ENCODE data around the gene RMP24.
"Not testable (repeated sequence)": the region's sequence is repeated elsewhere in the genome, so short reads cannot be mapped to it uniquely, and the experiment has no call there.

RMP24 gene

DNA sequence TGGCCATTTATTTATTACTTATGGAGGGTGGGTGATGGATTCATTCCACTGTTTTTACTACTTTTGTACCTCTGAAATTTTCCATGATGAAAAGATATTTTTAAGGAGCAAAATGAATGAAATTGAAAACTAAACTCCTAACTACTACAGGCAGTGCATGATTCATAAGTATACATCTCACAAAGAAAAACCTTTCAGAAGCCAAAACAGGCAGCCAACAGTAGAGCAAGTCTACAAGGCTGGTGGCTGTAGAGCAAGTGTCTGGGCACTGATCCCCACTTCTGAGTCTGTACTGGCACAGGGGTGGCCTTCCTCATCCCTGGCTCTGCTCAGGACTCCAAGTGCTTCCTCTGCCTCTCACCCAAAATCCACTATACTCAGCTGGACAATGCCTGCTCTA lies 8.2 kb upstream of the RMP24 start:
- Histone ChIP-seq H3K36me3 (no peaks in the 10 kb centered on the region), H3K4me1 (ENCODE audit: low read depth) (no peaks in the 10 kb centered on the region), H3K4me3 (no peak overlapping the region), H3K27me3 (no peaks in the 10 kb centered on the region), H3K9me3 (ENCODE audit: low read depth) (no peaks in the 10 kb centered on the region), H3K27ac (no peak overlapping the region)
- TF ChIP-seq, protein P1, sequence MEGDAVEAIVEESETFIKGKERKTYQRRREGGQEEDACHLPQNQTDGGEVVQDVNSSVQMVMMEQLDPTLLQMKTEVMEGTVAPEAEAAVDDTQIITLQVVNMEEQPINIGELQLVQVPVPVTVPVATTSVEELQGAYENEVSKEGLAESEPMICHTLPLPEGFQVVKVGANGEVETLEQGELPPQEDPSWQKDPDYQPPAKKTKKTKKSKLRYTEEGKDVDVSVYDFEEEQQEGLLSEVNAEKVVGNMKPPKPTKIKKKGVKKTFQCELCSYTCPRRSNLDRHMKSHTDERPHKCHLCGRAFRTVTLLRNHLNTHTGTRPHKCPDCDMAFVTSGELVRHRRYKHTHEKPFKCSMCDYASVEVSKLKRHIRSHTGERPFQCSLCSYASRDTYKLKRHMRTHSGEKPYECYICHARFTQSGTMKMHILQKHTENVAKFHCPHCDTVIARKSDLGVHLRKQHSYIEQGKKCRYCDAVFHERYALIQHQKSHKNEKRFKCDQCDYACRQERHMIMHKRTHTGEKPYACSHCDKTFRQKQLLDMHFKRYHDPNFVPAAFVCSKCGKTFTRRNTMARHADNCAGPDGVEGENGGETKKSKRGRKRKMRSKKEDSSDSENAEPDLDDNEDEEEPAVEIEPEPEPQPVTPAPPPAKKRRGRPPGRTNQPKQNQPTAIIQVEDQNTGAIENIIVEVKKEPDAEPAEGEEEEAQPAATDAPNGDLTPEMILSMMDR (IDR thresholded peaks at IDR 0.05; ENCODE audit: low read depth, low read length), result no peak
- DNase-seq (ENCODE audit: low read depth in 1 of 2, low spot score in 1 of 2), result no peak

DNA sequence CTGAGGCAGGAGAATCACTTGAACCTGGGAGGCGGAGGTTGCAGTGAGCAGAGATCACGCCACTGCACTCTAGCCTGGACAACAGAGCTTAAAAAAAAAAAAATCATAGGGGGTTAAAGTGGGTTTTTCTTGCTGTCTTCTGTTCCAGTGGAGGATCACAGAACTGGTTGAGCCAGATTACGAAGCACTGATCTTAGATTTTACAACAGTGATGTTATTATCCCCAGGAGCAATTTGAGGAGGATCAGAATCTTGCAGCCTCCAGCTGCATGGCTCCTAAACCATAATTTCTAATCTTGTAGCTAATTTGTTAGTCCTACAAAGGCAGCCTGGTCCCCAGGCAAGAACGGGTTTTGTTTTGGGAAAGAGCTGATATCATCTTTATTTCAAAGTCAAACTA lies 4.6 kb upstream of the RMP24 start:
- DNase-seq (ENCODE audit: low read depth in 1 of 2, low spot score in 1 of 2); H3K27me3 ChIP-seq; H3K27ac ChIP-seq; H3K4me1 ChIP-seq (ENCODE audit: low read depth); H3K36me3 ChIP-seq; H3K9me3 ChIP-seq (ENCODE audit: low read depth); H3K4me3 ChIP-seq: not testable (repeated sequence)

DNA sequence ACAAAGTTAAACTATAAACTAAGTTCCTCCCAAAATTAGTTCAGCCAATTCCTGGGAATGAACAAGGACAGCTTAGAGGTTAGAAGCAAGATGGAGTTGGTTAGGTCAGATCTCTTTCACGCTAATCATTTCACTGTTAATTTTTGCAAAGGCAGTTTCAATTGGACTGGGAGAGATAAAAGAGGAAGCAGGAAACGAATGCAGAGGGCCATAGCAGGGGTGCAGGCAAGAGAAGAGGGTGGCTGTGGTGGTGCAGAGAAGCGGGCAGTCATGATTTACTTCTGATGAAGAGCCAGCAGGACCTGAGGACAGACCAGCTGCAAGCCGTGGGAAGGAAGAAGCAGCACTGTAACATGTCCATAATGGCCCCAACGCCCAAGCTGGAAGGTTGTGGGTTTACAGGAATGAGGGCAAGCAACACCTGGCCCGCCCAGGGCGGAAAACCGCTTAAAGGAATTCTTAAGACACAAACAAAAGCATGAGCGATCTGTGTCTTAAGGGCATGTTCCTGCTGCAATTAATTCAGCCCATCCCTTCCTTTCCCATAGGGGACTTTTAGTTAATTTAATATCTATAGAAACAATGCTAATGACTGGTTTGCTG lies 4.1 kb upstream of the RMP24 start:
- Histone ChIP-seq H3K4me1 (ENCODE audit: low read depth) (peaks cover 3% of the 10 kb centered on the region), H3K9me3 (ENCODE audit: low read depth) (no peaks in the 10 kb centered on the region), H3K4me3 (no peak overlapping the region), H3K36me3 (no peaks in the 10 kb centered on the region), H3K27ac (no peak overlapping the region), H3K27me3 (no peaks in the 10 kb centered on the region)
- DNase-seq (ENCODE audit: low read depth in 1 of 2, low spot score in 1 of 2), result no peak
- TF ChIP-seq, protein P1 (IDR thresholded peaks at IDR 0.05; ENCODE audit: low read depth, low read length), result no peak

DNA sequence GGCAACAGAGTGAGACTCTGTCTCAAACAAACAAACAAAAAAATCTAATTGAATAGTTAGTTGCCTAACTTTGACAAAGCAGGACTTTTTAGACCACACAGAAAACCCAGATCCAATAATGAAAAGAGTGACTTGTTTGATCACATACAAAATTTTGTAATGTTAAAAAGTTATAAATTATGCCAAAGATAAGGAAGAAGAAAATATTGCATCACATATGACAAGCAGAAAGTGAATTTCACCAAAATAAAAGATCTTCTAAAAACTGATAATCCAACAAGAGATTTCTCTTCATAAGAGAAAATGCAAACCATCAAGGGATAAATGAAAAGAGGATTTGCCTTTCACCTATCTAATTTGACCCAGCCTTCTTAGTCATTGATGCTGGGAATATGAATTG lies 2.8 kb upstream of the RMP24 start:
- TF ChIP-seq, protein P1 (IDR thresholded peaks at IDR 0.05; ENCODE audit: low read depth, low read length), result no peak
- H3K9me3 ChIP-seq (ENCODE audit: low read depth), result no peaks in the 10 kb centered on the region
- no peak for DNase-seq (ENCODE audit: low read depth in 1 of 2, low spot score in 1 of 2)
- H3K4me1 ChIP-seq (ENCODE audit: low read depth), result peaks cover 3% of the 10 kb centered on the region
- H3K36me3 ChIP-seq, result peaks cover 8% of the 10 kb centered on the region
- H3K27ac ChIP-seq, result no peak overlapping the region
- H3K27me3 ChIP-seq, result no peaks in the 10 kb centered on the region
- H3K4me3 ChIP-seq, result no peak overlapping the region

DNA sequence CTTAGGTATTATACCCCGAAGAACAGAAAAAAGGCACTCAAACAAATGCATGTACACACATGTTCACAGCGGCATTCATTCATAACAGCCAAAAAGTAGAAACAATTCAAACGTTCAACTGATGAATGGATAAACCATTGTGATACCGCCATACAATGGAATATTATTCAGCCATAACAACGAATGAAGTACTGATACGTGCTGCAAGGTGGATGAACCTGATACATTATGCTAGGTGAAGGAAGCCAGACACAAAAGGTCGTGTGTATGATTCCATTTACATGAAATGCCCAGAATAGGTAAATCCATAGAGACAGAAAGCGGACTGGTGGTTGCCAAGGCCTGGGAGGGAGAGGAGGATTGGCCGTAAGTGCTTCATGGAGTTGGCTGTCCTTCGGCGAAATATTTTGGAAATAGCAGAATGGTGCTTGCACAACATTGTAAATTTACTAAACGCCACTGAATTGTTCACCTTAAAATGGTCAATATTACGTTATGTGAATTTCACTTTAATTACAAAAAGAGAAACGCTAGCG lies 750 bp upstream of the RMP24 start:
- no peak for DNase-seq (ENCODE audit: low read depth in 1 of 2, low spot score in 1 of 2)
- peak overlapping the region; percentile 83 for H3K4me3 ChIP-seq
- peak overlapping the region; percentile 76 for H3K27ac ChIP-seq
- H3K4me1 ChIP-seq (ENCODE audit: low read depth), result peaks cover 3% of the 10 kb centered on the region
- TF ChIP-seq, protein P1 (IDR thresholded peaks at IDR 0.05; ENCODE audit: low read depth, low read length), result no peak
- H3K27me3 ChIP-seq, result no peaks in the 10 kb centered on the region
- no peaks in the 10 kb centered on the region for H3K9me3 ChIP-seq (ENCODE audit: low read depth)
- peaks cover 18% of the 10 kb centered on the region for H3K36me3 ChIP-seq

DNA sequence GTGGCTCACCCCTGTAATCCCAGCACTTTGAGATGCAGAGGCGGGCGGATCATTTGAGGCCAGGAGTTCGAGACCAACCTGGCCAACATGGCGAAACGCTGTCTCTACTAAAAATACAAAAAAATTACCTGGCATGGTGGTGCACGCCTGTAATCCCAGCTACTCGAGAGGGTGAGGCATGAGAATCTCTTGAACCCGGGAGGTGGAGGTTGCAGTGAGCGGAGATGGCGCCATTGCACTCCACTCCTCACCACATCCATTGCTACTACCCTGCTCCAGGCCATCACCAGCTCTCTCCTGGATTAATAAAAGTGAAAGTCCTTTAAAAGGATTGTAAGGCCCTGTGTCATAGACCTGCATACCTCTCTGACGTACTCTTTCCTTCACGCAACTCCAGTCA lies 1.2 kb downstream of the RMP24 start:
- no peak overlapping the region for H3K27ac ChIP-seq
- no peaks in the 10 kb centered on the region for H3K9me3 ChIP-seq (ENCODE audit: low read depth)
- peak overlapping the region; percentile 83 for H3K4me3 ChIP-seq
- peaks cover 28% of the 10 kb centered on the region for H3K36me3 ChIP-seq
- H3K27me3 ChIP-seq, result no peaks in the 10 kb centered on the region
- no peak for DNase-seq (ENCODE audit: low read depth in 1 of 2, low spot score in 1 of 2)
- peaks cover 3% of the 10 kb centered on the region for H3K4me1 ChIP-seq (ENCODE audit: low read depth)
- TF ChIP-seq, protein P1 (IDR thresholded peaks at IDR 0.05; ENCODE audit: low read depth, low read length), result no peak

All from cardiac muscle cell (in vitro differentiated cells and primary cell).